Gastrocnemius medialis (tissue), 4 donors: ENCODE results near the gene NAIP.
"Not testable (repeated sequence)": the region's sequence is repeated elsewhere in the genome, so short reads cannot be mapped to it uniquely, and the experiment has no call there.

Experiments
- POLR2A ChIP-seq, 2 donors: fragments of 450-650 bp; IDR thresholded peaks; one replicate each; pipeline ENCODE4 v1.6.1; 2017; ENCODE audit warnings: antibody characterized with exemption in 2 of 2, mild to moderate bottlenecking in 2 of 2, moderate library complexity in 2 of 2
- TF ChIP-seq, protein P1 (sequence below), 5 experiments: fragments of 450-650 bp in 3 of 5; fragments of 200-600 bp in 2 of 5; sonication (generic) in 2 of 5; IDR thresholded peaks in 4 of 5; conservative IDR thresholded peaks in 1 of 5; 1 replicate in 4 of 5; 2 replicates in 1 of 5; pipeline ENCODE4 v1.5.1; 2016 to 2019; ENCODE audit warnings: antibody characterized with exemption in 5 of 5, mild to moderate bottlenecking in 3 of 5, moderate library complexity in 3 of 5

DNA sequence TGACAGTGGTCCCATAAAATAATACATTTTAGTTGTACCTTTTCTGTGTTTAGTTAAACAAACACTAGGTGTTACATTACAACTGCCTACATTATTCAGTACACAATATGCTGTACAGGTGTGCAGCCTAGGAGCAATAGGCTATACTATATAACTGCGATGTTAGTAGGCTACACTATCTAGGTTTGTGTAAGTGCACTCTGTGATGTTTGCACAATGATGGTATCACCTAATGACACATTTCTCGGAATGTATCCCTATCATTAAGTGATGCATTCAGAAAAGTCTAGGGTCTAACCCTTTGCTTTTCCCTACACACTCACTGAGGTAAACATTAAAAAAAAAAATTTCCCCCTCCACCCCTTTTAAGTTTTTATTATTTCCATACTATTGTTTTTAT is 19.7 kb upstream of the NAIP start:
- TF ChIP-seq, protein P1, sequence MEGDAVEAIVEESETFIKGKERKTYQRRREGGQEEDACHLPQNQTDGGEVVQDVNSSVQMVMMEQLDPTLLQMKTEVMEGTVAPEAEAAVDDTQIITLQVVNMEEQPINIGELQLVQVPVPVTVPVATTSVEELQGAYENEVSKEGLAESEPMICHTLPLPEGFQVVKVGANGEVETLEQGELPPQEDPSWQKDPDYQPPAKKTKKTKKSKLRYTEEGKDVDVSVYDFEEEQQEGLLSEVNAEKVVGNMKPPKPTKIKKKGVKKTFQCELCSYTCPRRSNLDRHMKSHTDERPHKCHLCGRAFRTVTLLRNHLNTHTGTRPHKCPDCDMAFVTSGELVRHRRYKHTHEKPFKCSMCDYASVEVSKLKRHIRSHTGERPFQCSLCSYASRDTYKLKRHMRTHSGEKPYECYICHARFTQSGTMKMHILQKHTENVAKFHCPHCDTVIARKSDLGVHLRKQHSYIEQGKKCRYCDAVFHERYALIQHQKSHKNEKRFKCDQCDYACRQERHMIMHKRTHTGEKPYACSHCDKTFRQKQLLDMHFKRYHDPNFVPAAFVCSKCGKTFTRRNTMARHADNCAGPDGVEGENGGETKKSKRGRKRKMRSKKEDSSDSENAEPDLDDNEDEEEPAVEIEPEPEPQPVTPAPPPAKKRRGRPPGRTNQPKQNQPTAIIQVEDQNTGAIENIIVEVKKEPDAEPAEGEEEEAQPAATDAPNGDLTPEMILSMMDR (IDR thresholded peaks at IDR 0.05 in 4 of 5, conservative IDR thresholded peaks at IDR 0.05 in 1 of 5): not testable (repeated sequence)
- not testable (repeated sequence) for TF ChIP-seq POLR2A (IDR thresholded peaks at IDR 0.05)
